CD1c-positive myeloid dendritic cell (primary cell): ENCODE data around the gene HAT1.
A peak's percentile ranks its signal among the peaks of the same experiment; 100 is the strongest.
"Not testable (repeated sequence)": the region's sequence is repeated elsewhere in the genome, so short reads cannot be mapped to it uniquely, and the experiment has no call there.

ENCODE experiments used
- DNase-seq: peaks from one replicate; pipeline ENCODE4 v3.0.0-alpha.2; 2016; ENCODE audit errors: extremely low spot score

HAT1 gene

DNA sequence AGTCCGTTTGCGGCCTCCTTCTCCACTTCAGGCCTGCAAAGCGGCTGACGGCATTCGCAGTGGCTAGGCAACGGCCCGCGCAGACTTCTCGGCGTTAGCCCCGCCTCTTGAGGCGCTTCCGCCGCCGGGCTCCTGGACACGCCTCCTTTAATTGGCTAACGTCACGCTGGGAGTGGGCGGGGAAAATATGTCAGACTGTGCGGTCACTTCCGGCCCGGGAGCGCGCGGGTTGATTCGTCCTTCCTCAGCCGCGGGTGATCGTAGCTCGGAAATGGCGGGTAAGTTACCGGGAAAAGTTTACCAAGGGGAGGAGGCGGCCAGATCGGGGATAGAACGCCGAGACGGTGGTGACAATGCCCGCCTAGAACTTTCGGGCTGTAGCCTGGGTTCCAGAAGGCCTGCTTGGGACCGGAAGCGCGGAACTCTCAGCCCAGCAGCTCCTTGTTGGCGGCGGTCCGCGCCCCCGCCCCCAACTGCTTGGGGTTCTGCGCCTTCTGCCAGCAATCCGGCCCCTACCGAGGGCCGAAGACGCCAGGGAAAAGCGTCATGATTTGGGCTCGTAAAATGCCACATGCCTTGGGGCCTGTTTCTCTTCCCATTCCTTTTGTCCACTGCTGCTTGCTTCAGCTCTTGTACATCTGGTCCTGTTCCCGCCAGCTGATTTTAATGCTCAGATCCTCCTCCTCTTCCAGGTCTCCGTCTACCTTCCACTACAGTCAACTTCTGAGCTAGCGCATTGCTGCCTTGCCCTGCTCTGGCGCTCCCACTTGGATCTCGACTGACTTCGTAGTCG is at the start of gene HAT1:
TSS of gene HAT1 (plus strand) at position 232 of the 793 bp plus-strand sequence. CDS start at position 272, 40 bp downstream.
- peak; percentile 100 for DNase-seq

GRCh38 chr2:171874517-171874916 is 47.7 kb upstream of the HAT1 start:
- no peak for DNase-seq

- DNase-seq = no peak
Measured at GRCh38 chr2:171874963-171875362, 47.3 kb upstream of the HAT1 start.

GRCh38 chr2:171878481-171878993 is 43.7 kb upstream of the HAT1 start:
- no peak for DNase-seq

GRCh38 chr2:171879865-171880264 is 42.4 kb upstream of the HAT1 start:
- DNase-seq = no peak

- DNase-seq = no peak
Measured at GRCh38 chr2:171880774-171881173, 41.5 kb upstream of the HAT1 start.

GRCh38 chr2:171882089-171882769 is 40.0 kb upstream of the HAT1 start:
- DNase-seq = no peak

DNA sequence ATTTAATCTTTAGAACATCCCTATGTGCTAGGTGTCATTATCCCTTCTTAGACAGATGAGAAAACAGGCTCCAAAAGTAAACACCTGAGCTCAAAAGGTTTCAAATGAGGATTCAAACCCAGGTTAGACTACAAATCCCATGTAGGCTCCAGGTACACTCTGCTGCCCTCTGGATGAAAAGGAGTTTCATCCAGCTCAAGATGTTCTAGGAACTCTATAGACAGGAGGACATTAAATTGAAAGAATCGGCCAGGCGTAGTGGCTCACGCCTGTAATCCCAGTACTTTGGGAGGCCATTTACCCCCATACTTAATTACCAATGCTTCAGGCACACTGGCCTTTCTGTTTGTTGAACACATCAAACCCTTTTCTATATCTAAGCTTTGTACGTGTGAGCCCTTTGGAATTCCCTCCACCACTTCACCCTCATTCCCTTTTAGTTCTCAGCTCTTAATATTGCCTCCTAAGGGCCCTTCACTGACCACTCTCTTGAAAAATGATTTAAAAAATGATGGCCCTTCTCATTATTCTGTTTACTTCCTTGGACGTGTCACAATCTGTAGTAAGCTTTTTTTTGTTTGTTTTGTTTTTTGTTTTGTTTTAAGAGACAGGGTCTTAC is 38.9 kb upstream of the HAT1 start:
- no peak for DNase-seq

- DNase-seq = no peak
Measured at GRCh38 chr2:171889333-171889732, 32.9 kb upstream of the HAT1 start.

DNA sequence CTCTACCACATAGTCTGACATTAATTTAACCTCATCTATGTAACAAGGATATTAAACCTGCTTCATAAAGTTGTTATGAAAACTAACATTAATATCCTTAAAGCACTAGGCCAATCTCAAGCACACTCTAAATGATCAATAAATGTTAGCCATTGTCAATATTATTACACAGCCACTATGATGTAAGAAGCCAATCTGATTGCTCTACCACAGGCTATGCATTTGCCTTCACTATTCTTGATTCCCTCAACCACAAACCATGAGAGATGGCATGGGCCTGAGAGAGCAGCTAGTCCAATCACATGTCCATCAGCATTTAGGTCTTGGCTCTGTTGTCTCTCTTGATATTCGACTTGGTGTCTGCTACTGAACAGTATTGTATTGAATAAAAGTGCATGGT is 32.5 kb upstream of the HAT1 start:
- DNase-seq = no peak

DNA sequence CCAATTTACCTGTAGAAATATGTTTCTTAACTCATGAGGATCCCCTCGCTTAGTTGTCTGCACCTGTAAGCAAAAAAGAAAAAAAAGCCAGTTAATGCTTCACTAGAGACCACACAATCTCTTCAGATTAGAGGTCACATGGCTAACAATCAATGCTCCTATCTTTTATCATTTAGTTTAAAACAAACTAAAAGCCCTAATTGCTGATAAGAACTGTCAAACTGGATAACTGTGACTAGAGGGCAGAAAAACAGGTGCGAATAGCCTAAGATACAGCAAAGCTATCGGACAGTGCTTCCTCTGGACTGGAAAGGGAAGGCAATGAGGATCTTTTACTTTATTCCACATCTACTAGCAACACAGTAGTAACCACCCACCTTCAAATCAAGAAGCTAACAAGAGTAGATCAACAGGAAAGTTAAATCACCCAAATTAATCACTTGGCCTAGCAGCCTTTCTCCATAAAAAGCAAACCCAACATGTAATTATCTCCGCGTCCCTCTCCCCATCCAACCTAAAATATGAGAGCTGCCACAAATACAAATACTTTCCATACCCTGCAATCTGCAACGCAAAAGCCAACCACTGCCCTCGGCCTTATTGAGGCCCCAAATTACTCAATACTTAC is 29.0 kb upstream of the HAT1 start:
- DNase-seq = no peak

DNA sequence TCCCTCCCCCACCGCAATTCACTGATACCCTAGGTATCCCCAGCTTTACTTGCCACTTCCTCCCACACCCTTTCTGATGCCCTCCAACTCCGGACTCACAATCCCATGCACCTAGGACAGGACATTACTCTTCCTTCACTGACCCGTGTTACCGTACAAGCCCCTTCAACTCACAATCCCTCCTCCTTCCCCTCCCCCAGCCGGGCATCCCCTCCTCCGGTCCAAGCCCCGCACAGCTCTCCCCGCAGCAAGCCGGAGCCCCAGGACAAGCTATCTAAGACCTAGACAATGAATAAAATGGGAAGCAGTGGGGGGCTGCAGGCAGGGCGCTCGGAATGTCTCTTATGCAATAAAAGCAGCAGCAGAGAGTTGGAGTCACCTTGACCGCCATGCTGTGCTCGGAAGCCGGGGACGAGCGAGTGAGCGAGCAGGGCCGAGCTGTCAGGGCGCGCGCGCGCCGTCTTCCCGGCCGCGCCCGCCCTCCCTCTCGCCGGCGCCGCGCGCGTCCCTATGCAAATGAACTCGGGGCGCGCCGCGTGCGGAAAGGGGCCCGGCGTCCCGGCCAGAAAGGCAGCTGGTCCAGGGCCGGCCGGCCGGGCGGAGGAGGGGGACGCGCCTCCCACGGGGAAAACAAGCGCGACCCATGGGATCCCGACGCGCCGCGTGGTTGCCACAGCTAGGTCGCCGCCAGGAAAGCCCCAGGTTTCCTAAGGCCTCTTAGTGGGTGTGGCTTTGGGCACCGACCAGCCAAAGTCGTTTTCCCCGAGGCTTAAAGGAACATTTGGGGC is 28.2 kb upstream of the HAT1 start, which contains the start of gene SLC25A12:
TSS of gene SLC25A12 (minus strand) at position 421 of the 788 bp plus-strand sequence. CDS start at position 391, 30 bp downstream.
- peak; percentile 86 for DNase-seq

DNA sequence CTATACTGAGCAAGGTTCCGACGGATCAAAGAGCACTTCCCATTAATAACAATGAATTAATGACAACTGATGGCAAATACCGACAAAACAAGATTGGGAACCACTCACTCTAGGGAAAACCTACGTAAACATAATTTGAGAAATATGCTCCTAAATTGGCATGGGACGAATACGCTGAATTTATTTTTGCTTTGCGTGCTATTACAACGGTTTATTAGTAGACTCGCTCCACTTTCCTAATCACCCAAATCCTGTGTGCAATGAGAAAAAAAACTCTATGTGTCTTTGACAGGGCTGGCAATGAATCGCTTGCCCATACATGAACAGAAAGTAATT is 27.7 kb upstream of the HAT1 start:
- no peak for DNase-seq

DNA sequence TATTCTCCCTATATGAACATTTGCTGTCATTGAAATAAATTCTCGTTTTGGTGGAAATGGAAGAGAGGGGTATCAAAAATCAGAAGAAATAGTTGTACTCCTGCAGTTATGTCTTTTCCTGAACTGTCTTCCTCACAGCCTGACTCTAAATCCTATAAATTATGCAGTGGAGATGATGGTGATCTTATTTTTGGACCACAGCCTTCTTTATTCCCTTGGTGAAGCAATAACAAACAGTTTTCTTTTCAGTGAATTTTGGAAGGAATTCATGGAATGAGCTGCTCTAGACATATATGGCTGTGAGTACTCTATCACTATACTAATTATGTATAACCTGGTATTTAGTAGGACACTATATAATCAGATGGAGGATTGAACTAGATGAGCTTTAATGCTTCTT is 26.5 kb upstream of the HAT1 start:
- DNase-seq = no peak

DNA sequence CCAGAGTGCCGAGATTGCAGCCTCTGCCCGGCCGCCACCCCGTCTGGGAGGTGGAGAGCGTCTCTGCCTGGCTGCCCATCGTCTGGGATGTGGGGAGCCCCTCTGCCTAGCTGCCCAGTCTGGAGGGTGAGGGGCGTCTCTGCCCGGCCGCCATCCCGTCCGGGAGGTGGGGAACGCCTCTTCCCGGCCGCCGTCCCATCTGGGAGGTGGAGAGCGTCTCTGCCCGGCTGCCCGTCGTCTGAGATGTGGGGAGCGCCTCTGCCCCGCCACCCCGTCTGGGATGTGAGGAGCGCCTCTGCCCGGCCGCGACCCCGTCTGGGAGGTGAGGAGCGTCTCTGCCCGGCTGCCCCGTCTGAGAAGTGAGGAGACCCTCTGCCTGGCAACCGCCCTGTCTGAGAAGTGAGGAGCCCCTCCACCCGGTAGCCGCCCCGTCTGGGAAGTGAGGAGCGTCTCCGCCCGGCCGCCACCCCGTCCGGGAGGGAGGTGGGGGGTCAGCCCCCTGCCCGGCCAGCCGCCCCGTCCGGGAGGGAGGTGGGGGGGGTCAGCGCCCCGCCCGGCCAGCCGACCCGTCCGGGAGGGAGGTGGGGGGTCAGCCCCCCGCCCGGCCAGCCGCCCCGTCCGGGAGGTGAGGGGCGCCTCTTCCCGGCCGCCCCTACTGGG is 22.5 kb upstream of the HAT1 start:
- DNase-seq = not testable (repeated sequence)

- DNase-seq = no peak
Measured at GRCh38 chr2:171902840-171903420, 19.3 kb upstream of the HAT1 start.

- DNase-seq = no peak
Measured at GRCh38 chr2:171908235-171908634, 14.0 kb upstream of the HAT1 start.

DNA sequence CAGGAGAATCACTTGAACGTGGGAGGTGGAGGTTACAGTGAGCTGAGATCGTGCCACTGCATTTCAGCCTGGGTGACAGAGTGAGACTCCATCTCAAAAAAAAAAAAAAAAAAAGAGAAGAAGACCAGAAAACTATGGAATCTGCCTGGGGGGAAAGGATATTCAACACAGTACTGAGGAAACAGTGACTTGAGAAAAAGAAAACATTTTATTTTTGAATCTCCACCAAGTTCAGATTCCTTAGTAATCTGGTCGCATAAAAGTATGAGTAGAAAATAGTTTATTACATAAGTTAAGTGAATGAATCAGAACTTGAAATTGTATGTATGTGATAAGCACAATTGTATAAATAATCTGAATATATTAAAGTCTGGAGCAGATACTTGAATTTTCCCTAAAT is 13.0 kb upstream of the HAT1 start:
- no peak for DNase-seq

DNA sequence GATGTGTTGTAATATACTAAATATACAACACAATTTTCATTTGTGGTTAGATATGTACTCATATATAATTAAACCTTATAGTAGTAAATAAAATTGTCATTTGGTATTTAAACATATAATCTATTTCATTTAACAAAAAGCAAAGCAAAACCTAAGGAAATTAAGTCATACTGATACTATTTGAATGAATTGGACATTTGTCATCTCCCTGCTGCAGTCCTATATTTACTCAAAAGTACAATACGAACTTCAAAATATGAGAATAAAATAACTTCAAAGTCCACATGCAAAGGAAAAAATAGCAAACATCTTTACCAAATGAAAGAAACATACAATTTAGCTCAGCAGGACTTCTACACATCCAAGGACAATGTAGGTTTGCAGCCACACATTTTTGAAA is 11.8 kb upstream of the HAT1 start:
- no peak for DNase-seq

GRCh38 chr2:171913517-171913916 is 8.7 kb upstream of the HAT1 start:
- DNase-seq = no peak
